Stimulated activated CD4-positive, alpha-beta T cell treated with anti-CD3 and anti-CD28 coated beads, Interleukin-15, amount 100 ng/mL, for 48 hours (primary cell): ENCODE results near the gene VAX1.
"Not testable (repeated sequence)": the region's sequence is repeated elsewhere in the genome, so short reads cannot be mapped to it uniquely, and the experiment has no call there.

ENCODE experiments used
- DNase-seq, 2 donors: peaks; one replicate each; pipeline ENCODE4 v3.0.0-alpha.2; 2020; ENCODE audit warnings: low read depth in 2 of 2

The VAX1 gene

DNA sequence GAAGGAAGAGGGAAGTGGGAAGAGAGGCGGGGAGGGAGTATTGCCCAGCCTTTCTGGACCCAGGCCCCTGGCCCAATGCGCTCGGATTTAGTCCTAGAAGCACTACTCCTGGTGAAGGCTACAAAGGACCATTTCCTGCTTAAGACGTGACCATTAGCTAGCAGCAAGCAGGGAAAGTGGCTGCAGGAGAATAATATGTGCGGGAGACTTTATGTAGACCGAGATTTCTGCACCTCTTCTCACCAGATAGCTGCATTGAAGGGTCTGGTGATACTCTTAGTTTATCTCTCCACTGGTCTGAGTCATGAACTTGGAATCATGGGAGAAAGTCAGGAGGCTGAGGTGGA, 3.1 kb downstream of the VAX1 start:
- no peak for DNase-seq

DNA sequence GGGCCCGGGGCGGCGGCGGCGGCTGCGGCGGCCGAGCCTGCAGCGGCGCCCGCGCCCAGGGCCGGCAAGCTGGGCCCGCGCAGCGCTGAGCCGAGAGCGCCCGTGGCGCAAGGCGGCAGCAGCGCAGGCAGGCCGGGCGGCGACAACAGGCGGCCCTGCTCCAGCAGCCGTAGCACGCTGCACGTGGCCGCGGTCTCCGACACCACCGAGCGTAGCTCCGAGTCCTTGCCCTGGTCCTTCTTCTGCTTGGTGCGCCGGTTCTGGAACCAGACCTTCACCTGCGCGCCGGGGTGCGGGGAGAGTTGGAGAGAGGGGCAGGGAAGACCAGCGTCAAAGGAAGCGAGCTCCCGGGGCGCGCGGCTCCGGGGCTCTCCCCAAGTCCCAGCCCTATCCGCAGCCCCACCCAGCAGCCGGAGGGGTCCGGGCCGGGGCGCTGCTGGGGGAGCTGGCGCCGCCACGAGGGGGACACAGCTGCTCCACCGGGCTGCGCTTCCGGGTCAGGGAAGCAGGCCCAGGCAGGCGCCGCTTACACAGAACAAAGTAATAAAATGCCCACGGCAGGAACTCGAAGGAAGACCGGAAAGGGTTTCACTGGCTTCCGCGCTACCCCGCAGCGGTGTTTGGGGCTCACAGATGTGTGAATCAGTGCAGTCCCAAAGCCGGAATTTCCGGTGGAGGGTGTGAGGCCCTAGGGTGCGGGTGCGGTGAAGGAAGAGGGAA, 3.6 kb downstream of the VAX1 start:
- DNase-seq, result no peak

DNA sequence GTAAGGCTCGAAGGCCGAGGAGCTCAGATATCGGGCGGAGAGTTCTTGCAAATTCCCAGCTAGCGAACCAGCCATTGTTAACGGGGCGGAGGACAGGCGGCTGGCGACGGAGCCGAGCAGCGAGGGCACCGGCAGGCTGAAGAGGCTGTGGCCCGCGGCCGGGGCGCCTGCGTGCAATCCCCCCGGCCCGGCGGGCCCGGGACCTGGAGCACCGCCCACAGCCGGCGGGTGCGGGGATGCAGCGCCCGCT, 4.1 kb downstream of the VAX1 start:
- no peak for DNase-seq

DNA sequence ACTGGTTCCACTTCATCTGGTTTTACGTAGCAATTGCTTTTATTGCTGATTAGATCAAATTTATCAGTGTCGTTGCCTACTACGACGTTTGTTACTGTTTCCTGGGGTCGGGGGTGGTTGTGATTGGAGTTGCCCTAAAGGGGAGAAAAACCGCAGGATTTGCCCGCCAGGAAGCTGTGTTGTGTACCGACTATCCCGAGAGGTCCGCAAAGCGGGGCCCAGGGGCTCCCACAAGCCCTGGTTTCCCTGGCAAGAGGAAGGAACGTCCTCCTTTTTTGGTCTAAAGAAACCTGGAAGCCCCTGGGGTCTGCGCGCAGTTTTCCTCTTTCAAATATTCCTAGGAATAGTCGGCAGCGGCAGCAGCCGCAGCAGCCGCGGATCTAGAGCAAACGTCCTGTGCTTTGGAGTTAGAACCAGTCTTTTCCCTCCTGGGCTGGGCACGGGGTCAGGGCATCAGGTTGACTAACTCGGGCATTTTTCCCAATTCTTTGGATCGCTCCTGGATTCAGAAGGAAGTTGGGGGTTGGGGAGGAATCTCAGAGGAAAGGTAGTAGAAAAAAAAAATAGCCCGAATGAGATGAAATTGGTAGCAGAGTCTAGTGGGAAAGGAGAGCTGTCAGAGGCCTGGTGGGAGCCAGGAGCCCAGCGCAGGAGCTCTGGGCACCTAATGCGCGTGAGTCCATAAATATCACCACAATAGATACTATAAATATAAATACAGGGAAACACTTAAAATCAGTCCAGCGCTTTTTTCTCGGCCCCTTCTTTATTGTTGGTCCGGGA, 4.6 kb downstream of the VAX1 start:
- DNase-seq, result no peak

DNA sequence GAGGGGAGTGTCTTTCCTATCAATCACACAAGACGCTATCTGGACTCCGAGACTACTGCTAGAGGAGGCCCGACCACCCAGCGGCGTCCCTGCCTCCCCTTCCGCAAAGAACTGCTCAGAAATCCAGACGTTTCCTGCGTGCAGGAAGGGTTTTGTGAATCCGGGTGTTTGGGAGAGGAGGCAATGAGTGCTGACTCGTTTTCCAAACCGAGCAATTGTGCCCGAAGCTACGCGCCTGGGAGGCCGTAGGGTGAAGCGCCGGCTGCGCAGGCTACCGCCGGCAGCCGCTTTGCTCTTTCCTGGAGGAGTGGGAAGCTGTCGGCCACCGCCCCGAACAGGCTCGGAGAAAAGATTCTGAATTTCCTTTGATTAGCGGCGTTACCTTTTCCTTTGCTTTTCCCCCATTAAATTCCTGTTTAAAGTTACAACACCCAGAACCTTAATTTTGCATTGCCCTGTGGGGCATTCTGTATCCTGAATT, 5.3 kb downstream of the VAX1 start:
- DNase-seq, result no peak

DNA sequence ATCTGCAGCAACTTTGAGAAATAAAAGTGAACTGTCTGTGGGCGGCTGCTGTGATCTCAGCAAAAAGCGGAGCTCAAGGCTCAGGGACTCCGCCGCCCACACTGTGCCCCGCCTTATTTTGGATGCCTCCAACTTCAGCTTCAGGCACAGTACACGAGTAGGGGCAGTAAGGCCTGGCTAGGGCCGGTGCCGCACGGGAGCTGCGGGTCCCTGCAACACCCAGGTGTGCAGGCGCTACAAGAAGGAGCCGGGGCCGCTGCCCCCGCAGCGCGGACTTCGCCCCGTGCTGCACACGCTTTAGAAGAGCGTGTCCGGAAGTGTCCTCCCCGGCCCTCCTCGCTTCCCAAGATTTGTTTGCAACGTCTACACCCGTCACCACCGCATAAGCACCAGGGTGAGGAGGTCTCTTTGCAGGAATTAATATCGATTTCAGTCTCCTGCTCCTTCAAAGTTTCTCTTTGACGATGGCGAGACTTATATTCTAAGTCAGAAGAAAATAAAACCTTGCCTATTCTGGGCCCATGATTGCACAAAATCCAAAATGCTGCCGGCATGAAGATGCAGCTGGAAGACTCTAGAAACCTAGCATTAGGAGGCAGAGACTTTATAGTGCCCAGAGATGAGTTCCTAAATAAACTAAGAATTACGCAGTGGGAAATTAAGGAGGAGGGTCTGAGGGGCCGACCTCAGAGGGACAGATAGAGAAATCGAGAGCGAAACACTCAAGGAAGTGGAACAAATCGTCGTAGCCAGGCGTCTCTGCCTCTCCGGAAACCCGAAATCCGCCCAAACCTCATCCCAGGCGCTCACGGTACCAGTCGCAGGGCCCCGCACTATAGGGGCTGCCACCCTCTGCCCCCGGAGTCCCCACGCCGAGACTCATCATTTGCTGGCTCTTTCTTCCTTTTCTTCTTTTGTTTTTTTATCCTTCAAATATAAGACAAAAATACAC, 6.4 kb downstream of the VAX1 start:
- DNase-seq, result no peak

DNA sequence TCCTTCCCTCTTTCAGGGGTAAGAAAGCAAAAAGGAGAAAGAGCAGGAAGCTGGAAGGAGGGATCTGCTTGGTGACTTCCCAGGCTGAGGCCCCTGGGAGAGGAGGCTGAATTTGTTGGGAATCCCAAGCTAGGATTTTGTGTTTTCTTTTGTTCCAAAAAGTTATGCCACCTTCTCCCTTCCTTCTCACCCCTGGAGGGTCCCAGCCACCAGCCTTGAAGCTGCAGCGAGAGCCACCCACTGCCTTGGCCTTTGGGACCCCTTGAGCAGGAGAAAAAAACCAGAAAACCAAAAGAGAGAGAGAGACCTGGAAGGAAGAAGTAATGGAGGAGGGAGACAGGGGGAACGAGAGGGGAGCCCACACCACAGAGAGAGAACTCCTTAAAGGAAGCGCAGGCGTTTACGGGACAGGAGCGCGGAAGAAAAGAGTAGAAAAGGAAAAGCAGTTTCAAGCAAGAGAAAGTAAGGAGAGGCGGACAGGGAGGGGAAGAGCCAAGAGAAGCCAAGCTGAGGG, 7.2 kb downstream of the VAX1 start:
- no peak for DNase-seq

DNA sequence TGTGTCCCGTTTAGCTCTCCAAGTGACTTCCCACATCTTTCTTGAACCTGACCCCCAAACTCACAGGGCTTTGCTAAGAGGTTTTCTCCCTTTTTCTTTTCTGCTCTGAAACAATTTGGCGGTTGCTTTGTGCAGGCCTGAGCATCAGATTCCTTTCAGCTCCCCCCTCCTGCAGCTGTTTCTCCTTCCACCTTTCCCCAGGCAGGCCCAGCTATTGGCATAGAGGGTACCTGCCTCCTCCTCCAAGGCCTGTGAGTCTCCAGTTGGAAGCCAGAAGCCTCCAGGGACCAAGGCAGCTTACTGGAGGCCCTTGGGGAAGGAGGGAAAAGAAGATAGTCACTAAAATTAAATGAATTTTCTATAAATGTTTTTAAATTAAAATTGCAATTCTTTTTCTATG, 7.7 kb downstream of the VAX1 start:
- DNase-seq, result no peak

DNA sequence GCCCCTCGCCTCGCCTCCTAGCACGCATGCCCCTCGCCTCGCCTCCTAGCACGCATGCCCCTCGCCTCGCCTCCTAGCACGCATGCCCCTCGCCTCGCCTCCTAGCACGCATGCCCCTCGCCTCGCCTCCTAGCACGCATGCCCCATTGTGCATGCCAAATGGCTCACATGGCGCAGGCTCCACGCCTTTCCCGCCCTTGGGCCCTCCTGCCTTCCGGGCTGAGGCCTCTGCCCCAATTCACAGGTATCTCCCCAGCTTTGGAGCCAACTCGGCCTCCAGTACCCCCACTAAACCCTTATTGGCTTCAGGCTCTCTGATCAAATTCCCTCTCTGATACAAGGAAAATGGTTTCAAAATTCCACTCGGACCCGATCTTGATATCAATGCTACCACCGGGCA, 11.4 kb downstream of the VAX1 start:
- DNase-seq, result not testable (repeated sequence)

DNA sequence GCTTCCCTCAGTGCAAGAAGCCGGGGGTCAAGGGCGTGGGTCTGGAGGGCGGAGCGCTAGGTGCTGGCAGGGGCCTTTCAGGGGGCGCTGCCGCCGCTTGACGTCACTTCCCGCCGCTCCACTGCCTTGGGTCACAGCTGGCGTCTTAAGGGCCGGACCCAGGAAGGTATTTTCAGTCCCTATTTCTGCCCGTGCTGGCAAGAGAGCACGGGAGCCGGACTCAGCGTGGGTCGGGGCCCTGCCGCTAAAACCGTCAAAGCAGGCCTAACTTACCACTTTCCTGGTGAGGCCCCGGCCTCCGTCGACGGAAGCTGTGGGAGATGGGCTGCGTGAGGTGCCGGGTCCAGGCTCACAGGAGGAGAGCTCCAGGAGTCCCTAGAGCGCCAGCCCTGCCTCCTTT, 12.0 kb downstream of the VAX1 start:
- no peak for DNase-seq

DNA sequence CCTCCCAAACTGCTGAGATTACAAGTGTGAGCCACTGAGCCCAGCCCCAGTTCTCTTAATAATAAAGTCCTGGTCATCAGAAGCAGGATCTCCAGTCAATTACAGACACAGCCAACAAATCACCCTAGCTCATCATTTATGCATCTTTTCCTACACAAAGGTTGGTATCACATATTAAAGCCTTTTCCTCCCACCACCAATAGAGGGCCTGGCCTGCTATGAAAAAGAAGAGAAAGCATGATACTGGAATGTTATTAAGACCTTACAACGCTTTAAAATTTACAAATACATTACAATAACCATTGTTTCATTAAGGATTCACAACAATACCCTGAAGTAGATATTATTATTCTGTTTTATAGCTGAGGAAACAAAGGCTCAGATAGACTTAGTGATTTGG, 25.9 kb downstream of the VAX1 start:
- DNase-seq, result no peak

DNA sequence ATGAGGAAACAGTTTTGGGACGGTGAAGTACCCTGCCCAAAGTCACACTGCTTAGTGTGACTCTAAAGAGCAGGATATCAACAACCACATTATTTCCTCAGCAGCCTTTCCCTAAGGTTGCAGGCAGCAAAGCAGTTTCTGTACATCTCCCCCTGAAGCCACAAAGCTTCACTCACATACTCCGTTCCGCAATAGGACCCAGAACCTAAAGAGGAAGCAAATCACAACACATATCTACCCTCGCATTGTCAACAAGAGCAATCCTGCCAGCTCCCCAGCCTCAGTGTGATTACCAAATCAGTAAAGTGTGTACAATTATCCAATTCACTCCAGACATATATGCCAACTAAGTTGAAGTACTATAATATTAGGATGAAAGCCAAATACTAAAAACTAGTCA, 30.8 kb downstream of the VAX1 start:
- DNase-seq, result no peak

DNA sequence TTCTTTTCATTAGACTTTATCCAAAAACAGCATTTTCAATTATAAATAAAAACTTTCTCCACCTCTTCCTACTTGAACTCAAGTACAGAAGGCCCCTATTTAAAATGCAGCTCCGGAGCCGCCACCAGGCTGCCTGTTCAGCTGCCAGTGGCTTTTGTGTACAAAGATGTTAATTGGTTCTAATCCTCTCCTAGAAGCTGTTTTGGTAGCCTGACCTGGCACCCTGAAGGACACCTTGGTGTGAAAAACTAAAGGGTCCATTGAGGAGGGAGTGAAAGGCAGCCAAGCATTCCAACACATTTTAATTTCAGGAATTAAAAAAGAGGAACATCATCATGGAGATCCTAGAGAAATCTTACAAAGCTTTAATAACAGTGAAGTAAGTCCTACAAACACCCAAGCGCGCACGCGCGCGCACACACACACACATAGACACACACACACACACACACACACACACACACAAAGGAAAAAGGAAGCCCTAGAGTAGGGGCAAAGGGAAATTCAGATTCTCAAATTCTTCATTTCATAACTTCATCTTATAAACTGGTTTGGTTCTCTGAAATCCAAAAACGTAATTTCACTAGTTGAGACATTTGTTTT, 41.4 kb downstream of the VAX1 start:
- DNase-seq, result no peak

DNA sequence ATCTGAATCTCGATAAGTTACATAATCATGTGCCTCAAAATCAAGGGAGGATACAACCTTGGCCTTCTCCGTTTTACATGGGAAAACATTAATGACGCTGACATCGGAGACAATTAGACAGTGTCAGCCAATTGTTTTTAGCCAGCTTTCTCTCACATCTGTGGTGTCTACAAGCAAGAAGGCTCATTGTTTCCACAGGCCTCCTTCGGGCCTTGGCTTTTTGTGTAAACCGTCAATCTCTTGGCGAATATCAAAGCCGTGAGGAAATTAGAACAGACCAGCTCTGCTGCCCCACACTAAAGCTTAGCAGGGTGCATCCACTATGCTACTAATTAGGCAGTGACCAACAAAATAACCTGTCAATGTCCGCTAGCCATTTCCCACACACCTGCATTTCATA, 43.2 kb downstream of the VAX1 start:
- no peak for DNase-seq

DNA sequence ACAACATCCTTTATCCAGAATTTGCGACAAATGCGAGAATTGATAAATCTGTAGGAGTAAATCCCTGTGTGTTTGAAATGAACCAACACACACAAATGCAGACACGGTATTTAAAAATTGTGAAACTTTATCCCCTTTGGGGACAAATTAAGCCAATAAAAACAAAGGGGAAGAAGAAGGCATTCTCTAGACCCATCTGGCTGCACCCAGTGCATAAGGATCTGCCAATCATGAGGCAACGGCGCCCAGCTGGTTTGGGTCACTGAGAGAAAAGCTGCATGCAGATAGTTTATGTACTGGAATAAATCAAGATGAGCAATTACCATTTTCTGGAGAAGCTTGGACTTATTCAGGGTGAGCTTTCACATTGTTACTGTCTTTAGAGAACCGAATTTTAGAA, 45.7 kb downstream of the VAX1 start:
- DNase-seq, result no peak

DNA sequence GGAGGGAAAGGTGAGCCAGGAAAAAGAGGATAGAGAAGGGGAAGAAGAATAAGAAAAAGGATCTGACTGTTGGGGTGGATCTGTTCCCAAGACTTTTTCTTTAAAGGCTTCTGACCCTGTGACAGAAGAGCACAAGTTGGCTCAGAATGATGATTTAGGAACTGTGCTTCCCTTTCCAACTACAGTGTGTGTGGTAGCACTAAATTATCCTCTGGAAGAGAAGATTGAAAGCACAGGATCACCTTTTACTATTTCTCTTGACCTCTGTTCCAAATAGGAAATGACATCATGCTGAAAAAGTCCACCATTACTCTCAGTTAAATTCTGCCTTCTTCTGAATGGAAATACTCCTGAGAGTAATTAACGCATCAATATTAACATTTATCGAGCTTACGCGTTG, 47.2 kb downstream of the VAX1 start:
- DNase-seq, result no peak

DNA sequence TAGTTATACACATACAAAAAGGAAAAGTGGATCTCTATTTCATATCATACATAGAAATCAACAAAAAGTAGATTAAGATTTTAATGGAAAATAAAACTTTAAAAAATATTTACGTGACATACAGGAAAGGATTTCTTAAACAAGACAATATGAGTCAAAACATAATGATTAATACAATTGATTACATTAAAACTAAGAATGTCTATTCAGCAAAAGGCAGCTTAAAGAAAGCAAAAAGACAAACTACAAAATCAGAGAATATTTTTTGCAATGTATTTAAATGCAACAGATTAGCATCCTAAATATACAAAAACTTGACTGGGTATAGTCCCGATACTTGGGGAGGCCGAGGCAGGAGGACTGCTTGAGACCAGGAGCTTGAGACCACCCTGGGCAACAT, 50.5 kb downstream of the VAX1 start:
- no peak for DNase-seq

DNA sequence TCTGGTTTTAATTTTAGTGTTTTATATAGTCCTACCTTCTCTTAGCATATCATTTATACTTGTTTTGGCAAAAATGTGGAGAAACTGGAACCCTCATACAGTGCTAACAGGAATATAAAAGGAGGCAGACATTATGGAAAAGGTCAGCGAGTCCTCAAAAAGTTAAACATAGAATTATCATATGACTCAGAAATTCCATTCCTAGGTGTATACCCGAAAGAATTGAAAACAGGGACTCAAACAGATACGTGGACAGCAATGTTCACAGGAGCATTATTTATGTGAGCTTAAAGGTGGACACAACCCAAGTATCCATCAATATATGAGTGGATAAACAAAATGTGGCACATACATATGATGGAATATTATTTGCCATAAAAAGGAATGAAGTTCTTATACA, 51.5 kb downstream of the VAX1 start:
- no peak for DNase-seq

DNA sequence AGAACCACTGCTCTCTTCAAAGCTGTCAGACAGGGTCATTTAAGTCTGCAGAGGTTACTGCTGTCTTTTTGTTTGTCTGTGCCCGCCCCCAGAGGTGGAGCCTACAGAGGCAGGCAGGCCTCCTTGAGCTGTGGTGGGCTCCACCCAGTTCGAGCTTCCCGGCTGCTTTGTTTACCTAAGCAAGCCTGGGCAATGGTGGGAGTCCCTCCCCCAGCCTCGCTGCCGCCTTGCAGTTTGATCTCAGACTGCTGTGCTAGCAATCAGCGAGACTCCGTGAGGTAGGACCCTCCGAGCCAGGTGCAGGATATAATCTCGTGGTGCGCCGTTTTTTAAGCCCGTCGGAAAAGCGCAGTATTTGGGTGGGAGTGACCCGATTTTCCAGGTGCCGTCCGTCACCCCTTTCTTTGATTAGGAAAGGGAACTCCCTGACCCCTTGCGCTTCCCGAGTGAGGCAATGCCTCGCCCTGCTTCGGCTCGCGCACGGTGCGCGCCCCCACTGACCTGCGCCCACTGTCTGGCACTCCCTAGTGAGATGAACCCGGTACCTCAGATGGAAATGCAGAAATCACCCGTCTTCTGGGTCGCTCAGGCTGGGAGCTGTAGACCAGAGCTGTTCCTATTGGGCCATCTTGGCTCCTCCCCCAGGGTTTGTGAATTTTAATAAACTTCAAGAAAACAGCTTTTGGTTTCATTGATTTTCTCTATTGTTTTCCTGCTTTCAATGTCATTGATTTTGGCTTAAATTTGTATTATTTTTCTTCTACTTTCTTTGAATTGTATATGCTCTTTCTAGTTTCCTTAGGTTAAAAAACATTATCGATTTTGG, 53.4 kb downstream of the VAX1 start:
- not testable (repeated sequence) for DNase-seq
